Caco-2 (cell line): ENCODE results near the gene BCL2L13. TPM values are rescaled to one million over a fixed set of nuclear protein-coding genes. Genes with fewer than 3 reads are reported as not detected.

Experiments used
- BruUV-seq: library from RNA; stranded (reverse); fragments of 400-500 nt; replicated peaks from 2 replicates; lab custom pipeline; 2021; lab: Mats Ljungman, UMichigan
- CTCF ChIA-PET: fragments of 300-600 bp; sonication (Branson Sonifier 250); formaldehyde crosslinking; loops from one replicate; lab custom pipeline; 2022; ENCODE audit warnings: antibody characterized with exemption; lab: Charles Lee
- POLR2A ChIA-PET: fragments of 300-600 bp; sonication (Branson Sonifier 250); formaldehyde crosslinking; loops from one replicate; lab custom pipeline; 2022; ENCODE audit warnings: antibody characterized with exemption; lab: Charles Lee
- DNase-seq, 2 experiments: peaks; one replicate each; pipeline versions ENCODE4 v3.0.0 to v3.0.0-alpha.2; 2020 to 2022
- H3K27me3 ChIP-seq: replicated peaks from 2 replicates; pipeline ENCODE4 v1.6.0; 2011; ENCODE audit warnings: low read length; ENCODE audit not compliant: control insufficient read depth, insufficient read depth
- H3K36me3 ChIP-seq: 2 replicates; pipeline ENCODE4 v1.5.1; 2011; ENCODE audit warnings: low read length; ENCODE audit not compliant: control insufficient read depth, insufficient read depth
- H3K4me1 ChIP-seq: fragments of 250-450 bp; sonication (Bioruptor Pico); 2 replicates; pipeline ENCODE4 v1.5.1; 2020; ENCODE audit warnings: mild to moderate bottlenecking
- H3K4me3 ChIP-seq: 2 replicates; pipeline ENCODE4 v1.5.1; 2011; ENCODE audit warnings: low read depth, mild to moderate bottlenecking, control low read depth, low read length
- H3K9me3 ChIP-seq: fragments of 250-450 bp; sonication (Bioruptor Pico); 2 replicates; pipeline ENCODE4 v1.5.1; 2020; ENCODE audit warnings: mild to moderate bottlenecking, moderate library complexity
- H3K27ac Mint-ChIP-seq: one replicate; pipeline ENCODE4 v1.8.0; 2022; ENCODE audit warnings: mixed read lengths; ENCODE audit not compliant: unreplicated experiment
- H3K27me3 Mint-ChIP-seq: one replicate; pipeline ENCODE4 v1.8.0; 2022; ENCODE audit warnings: mixed read lengths; ENCODE audit not compliant: insufficient read depth, unreplicated experiment
- H3K36me3 Mint-ChIP-seq: one replicate; pipeline ENCODE4 v1.8.0; 2022; ENCODE audit warnings: mild to moderate bottlenecking, mixed read lengths; ENCODE audit not compliant: insufficient read depth, unreplicated experiment
- H3K4me1 Mint-ChIP-seq: one replicate; pipeline ENCODE4 v1.8.0; 2022; ENCODE audit warnings: low read depth, mixed read lengths; ENCODE audit not compliant: unreplicated experiment
- H3K4me3 Mint-ChIP-seq: one replicate; pipeline ENCODE4 v1.8.0; 2022; ENCODE audit warnings: mild to moderate bottlenecking, moderate library complexity, mixed read lengths; ENCODE audit not compliant: unreplicated experiment
- H3K9me3 Mint-ChIP-seq: one replicate; pipeline ENCODE4 v1.8.0; 2022; ENCODE audit warnings: mixed read lengths; ENCODE audit not compliant: unreplicated experiment
- CTCF ChIP-seq, 2 experiments: fragments of 200-600 bp in 1 of 2; IDR thresholded peaks; 1 replicate in 1 of 2; 2 replicates in 1 of 2; pipeline versions ENCODE4 v1.5.1 to v1.8.0; 2011 to 2022; ENCODE audit warnings: antibody characterized with exemption in 1 of 2, control low read depth in 1 of 2, inconsistent platforms in 1 of 2, low read depth in 1 of 2, low read length in 1 of 2, mild to moderate bottlenecking in 1 of 2, moderate library complexity in 1 of 2; ENCODE audit not compliant: insufficient read depth in 1 of 2, severe bottlenecking in 1 of 2, unreplicated experiment in 1 of 2
- intact Hi-C: fragments of 100-400 bp; cut with micrococcal nuclease; formaldehyde crosslinking; loops from one replicate; pipeline ENCODE4 v1.10.0; 2022; ENCODE audit not compliant: unreplicated experiment
- total RNA-seq: library from RNA; stranded (reverse); gene quantifications from 2 replicates; pipeline ENCODE4 v1.2.3, GENCODE V29; 2022

The BCL2L13 gene
- total RNA-seq, 1 experiment from 2014 or later, result 34.3 TPM

GRCh38 chr22:17770180-17771077, 131.9 kb downstream of the BCL2L13 start:
- Mint-ChIP-seq H3K4me3 (no peak overlapping the region), H3K27ac (no peak overlapping the region), H3K4me1 (peaks cover 6% of the 10 kb centered on the region), H3K36me3 (peaks cover 10% of the 10 kb centered on the region), H3K9me3 (no peaks in the 10 kb centered on the region), H3K27me3 (no peaks in the 10 kb centered on the region)
- no TSS peak for BruUV-seq
- CTCF ChIA-PET, result no interaction called here
- Histone ChIP-seq H3K9me3 (no peaks in the 10 kb centered on the region), H3K4me3 (no peak overlapping the region), H3K27me3 (no peaks in the 10 kb centered on the region), H3K4me1 (peaks cover 9% of the 10 kb centered on the region; the same call in 1 of the 2 replicates), H3K36me3 (no peaks in the 10 kb centered on the region; the same call in 1 of the 2 replicates)
- intact Hi-C loops, result no loop called here
- no peak for TF ChIP-seq CTCF (IDR thresholded peaks at IDR 0.05; ENCODE audit: insufficient read depth in 1 of 2, low read depth in 1 of 2, low read length in 1 of 2, severe bottlenecking in 1 of 2, unreplicated experiment in 1 of 2)
- POLR2A ChIA-PET, result no interaction called here
- DNase-seq, result no peak

- POLR2A ChIA-PET, result interaction anchor here (0.5 kb wide), 1 partner anchor 9 kb away, joined by 4 read pairs; no protein-coding TSS in a partner anchor
- Histone ChIP-seq H3K36me3 (no peaks in the 10 kb centered on the region; the same call in 1 of the 2 replicates), H3K4me3 (no peak overlapping the region), H3K4me1 (peaks cover 9% of the 10 kb centered on the region; the same call in 1 of the 2 replicates), H3K27me3 (no peaks in the 10 kb centered on the region), H3K9me3 (no peaks in the 10 kb centered on the region)
- CTCF ChIA-PET, result no interaction called here
- H3K36me3 Mint-ChIP-seq, result peaks cover 12% of the 10 kb centered on the region
- H3K27ac Mint-ChIP-seq, result no peak overlapping the region
- DNase-seq, result no peak
- TF ChIP-seq CTCF (IDR thresholded peaks at IDR 0.05; ENCODE audit: insufficient read depth in 1 of 2, low read depth in 1 of 2, low read length in 1 of 2, severe bottlenecking in 1 of 2, unreplicated experiment in 1 of 2), result no peak
- BruUV-seq, result TSS peak; percentile 29
- intact Hi-C loops, result no loop called here
- no peaks in the 10 kb centered on the region for H3K9me3 Mint-ChIP-seq
- peaks cover 6% of the 10 kb centered on the region for H3K4me1 Mint-ChIP-seq
- H3K27me3 Mint-ChIP-seq, result no peaks in the 10 kb centered on the region
- H3K4me3 Mint-ChIP-seq, result peak overlapping the region; percentile 75
Measured at GRCh38 chr22:17772249-17772957, 133.8 kb downstream of the BCL2L13 start.

GRCh38 chr22:17772958-17773605, 134.5 kb downstream of the BCL2L13 start:
- H3K27me3 Mint-ChIP-seq, result no peaks in the 10 kb centered on the region
- peak in 1 of 2 experiments; percentile 25 for DNase-seq
- no peak overlapping the region for H3K27ac Mint-ChIP-seq
- H3K4me1 Mint-ChIP-seq, result peaks cover 6% of the 10 kb centered on the region
- peak overlapping the region; percentile 75 for H3K4me3 Mint-ChIP-seq
- ChIA-PET CTCF (interaction anchor here (0.5 to 1.5 kb wide), 3 partner anchors 12 to 288 kb away, joined by 5 to 10 read pairs (median 6); no protein-coding TSS in a partner anchor), POLR2A (interaction anchor here (1.0 kb wide), 1 partner anchor 134 kb away, joined by 4 read pairs; no protein-coding TSS in a partner anchor)
- Histone ChIP-seq H3K4me1 (peaks cover 9% of the 10 kb centered on the region; the same call in 1 of the 2 replicates), H3K27me3 (no peaks in the 10 kb centered on the region), H3K9me3 (no peaks in the 10 kb centered on the region), H3K4me3 (peak overlapping the region; percentile 60), H3K36me3 (no peaks in the 10 kb centered on the region; the same call in 1 of the 2 replicates)
- H3K9me3 Mint-ChIP-seq, result no peaks in the 10 kb centered on the region
- peaks cover 12% of the 10 kb centered on the region for H3K36me3 Mint-ChIP-seq
- BruUV-seq, result no TSS peak
- intact Hi-C loops, result no loop called here
- no peak for TF ChIP-seq CTCF (IDR thresholded peaks at IDR 0.05; ENCODE audit: insufficient read depth in 1 of 2, low read depth in 1 of 2, low read length in 1 of 2, severe bottlenecking in 1 of 2, unreplicated experiment in 1 of 2)
